ENCODE results near the gene RASAL2.
"Not testable (repeated sequence)": the region's sequence is repeated elsewhere in the genome, so short reads cannot be mapped to it uniquely, and the experiment has no call there.

Gene RASAL2

GRCh38 chr1:178072326-178072725, 21.6 kb upstream of the RASAL2 start:
- DNase-seq, result no peak

- DNase-seq, result no peak
Measured at GRCh38 chr1:178075333-178075732, 18.6 kb upstream of the RASAL2 start.

- no peak for DNase-seq
Measured at GRCh38 chr1:178076607-178077006, 17.3 kb upstream of the RASAL2 start.

- no peak for DNase-seq
Measured at GRCh38 chr1:178077917-178078316, 16.0 kb upstream of the RASAL2 start.

- no peak for DNase-seq
Measured at GRCh38 chr1:178086294-178086693, 7.6 kb upstream of the RASAL2 start.

GRCh38 chr1:178086766-178087165, 7.1 kb upstream of the RASAL2 start:
- DNase-seq, result no peak

GRCh38 chr1:178088651-178089050, 5.3 kb upstream of the RASAL2 start:
- DNase-seq, result no peak

GRCh38 chr1:178091454-178091853, 2.5 kb upstream of the RASAL2 start:
- DNase-seq, result not testable (repeated sequence)

- DNase-seq, result no peak
Measured at GRCh38 chr1:178091986-178092745, 1.7 kb upstream of the RASAL2 start.

- no peak for DNase-seq
Measured at GRCh38 chr1:178092878-178093493, 918 bp upstream of the RASAL2 start.

- no peak for DNase-seq
Measured at GRCh38 chr1:178093494-178093950, 382 bp upstream of the RASAL2 start.

GRCh38 chr1:178094739-178095645, 1.1 kb downstream of the RASAL2 start:
- DNase-seq, result no peak

GRCh38 chr1:178096421-178096820, 2.5 kb downstream of the RASAL2 start:
- no peak for DNase-seq

- no peak for DNase-seq
Measured at GRCh38 chr1:178098262-178098661, 4.4 kb downstream of the RASAL2 start.

GRCh38 chr1:178101266-178101630, 7.3 kb downstream of the RASAL2 start:
- DNase-seq, result no peak

GRCh38 chr1:178101654-178102053, 7.8 kb downstream of the RASAL2 start:
- no peak for DNase-seq

- DNase-seq, result no peak
Measured at GRCh38 chr1:178102218-178102617, 8.3 kb downstream of the RASAL2 start.

- DNase-seq, result no peak
Measured at GRCh38 chr1:178107823-178108222, 13.9 kb downstream of the RASAL2 start.

- no peak for DNase-seq
Measured at GRCh38 chr1:178109348-178110143, 15.6 kb downstream of the RASAL2 start.

GRCh38 chr1:178115260-178115659, 21.4 kb downstream of the RASAL2 start:
- DNase-seq, result no peak

GRCh38 chr1:178118524-178118923, 24.6 kb downstream of the RASAL2 start:
- no peak for DNase-seq

- no peak for DNase-seq
Measured at GRCh38 chr1:178119628-178120027, 25.7 kb downstream of the RASAL2 start.

GRCh38 chr1:178120088-178120487, 26.2 kb downstream of the RASAL2 start:
- no peak for DNase-seq

All from AML-193 (cell line).